HK-2 (cell line): ENCODE measurements around the gene MED12L.

Source experiments
- DNase-seq: peaks from one replicate; pipeline ENCODE4 v3.0.0-alpha.2; 2018; ENCODE audit not compliant: unreplicated experiment

The MED12L gene

DNA sequence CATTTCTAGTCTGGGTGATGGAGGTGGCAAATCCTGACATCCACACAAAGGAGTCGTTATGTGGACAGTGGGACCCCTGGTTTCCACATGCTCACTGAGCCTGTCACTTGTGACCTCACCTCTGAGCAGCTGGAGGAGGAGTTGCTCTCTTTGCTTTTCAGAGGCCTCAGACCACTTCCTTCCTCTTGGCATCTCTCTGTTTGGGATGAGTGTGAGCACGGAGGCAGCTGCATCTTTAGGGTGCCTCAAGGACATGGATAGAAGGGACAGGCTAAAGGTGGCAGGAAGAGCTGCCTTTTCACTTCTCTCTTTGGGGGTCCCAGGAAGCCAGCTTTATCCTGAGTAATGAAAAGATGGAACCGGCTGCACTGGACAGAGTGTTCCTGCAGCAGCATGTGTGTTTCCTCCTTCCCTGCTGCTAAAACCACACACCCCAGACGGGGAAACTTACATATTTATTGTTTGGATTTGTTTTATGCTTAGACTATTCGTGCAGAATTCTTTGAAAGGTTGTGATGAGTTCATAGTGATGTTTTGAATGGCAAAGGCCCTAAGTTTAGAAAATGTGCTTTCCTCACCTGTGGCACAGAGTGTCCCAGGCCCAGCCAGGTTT lies 85.8 kb downstream of the MED12L start:
- no peak for DNase-seq

DNA sequence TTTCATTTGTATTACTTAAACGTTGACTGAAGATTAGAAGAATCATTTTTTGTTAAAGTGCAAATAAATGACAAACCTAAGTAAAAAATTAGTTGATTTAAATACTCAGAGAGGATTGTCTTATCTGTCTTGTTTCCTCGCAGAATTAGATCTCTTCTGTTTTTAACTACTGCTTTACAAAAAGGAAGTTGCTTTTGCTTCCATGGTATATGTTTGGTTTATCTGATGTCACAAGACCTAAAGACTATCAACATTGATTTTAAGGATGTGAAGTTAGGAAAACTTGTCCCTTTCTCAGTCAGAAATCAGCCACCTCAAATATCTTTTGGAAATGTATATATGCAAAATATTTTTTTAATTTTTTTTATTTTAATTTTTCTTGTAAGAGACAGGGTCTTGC lies 88.9 kb downstream of the MED12L start:
- no peak for DNase-seq

- DNase-seq, result no peak
Measured at GRCh38 chr3:151175952-151176351, 90.5 kb downstream of the MED12L start.

DNA sequence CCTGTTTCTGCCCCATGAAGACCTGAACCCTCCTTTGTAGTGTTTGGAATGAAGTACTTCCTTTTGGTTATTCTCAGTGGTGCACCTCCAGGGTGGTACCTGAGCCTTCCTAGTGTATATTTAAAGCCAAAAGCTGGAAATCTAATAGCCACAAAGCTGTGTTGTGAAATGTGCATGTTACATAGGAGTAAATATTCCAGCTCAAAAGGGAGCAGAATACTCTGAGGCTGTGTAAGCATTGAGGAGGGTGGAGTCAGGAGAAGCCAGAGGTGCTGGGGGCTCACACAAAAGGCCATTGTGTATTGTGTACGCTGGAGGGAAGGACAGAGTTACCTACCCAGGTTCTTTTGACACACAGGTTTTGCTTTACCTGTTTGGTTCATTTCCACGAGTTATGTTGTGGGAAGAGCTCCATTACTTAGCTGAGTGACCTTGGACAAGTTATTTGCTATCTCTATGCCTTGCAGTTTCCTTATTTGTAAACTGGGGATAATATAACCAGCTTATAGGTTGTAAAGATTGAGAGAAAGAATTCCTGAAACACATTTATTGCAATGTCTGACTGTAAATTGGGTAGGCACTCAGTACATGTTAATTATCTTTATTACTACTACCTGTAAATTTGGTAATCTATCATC lies 92.9 kb downstream of the MED12L start:
- DNase-seq, result no peak

DNA sequence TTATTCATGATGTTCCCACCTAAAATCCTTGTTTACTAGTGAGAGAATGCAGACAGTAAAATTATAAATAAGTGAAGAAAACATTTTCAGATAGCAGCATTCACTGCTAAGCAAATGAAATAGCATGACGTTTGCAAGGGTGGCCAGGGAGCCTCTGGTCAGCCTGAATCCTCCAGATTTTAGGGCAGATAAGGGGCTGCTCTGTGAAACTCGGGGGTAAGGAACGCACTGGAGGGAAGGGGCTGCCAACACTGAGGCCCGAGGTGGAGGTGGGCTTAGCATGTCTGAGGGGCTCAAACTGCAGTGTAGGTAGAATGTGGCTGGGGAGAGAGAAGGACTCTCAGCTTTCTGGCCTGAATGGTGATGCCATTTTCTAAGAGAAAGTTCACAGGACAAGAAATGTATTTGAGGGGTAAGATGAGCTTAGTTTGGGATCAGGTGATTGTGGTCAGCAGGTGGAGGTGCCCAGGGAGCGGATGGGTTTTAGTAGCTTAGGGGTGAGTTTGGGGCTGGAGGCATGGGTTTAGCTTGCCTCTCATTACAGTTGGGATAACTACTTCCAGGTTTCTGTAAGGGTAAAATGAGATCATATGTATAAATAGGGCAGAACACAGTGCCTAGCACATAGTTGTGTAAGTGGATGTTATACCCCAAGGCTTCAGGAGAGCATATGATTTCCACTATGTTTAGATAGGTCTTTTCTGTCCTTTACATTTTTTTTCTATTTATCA lies 97.0 kb downstream of the MED12L start:
- DNase-seq, result no peak

DNA sequence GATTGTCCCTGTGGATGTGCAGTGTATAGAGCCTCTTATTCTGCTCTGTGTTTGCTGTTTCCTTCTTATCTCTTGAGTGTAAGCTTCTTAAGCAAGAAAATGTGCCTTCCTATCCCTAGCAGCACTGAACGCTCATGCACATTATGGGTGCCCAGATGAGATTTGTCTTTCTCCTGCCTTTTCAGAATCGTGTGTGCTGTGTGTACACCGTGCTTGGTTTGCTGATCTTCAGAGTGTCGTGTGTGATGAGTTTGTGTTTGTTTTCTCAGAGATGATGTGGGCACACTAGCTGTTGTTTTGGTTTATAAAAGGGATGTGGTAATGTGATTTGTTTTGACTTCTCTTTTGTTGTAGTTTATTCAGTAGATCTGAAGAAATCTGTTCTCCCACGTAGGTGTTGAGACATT lies 97.8 kb downstream of the MED12L start:
- DNase-seq, result no peak

DNA sequence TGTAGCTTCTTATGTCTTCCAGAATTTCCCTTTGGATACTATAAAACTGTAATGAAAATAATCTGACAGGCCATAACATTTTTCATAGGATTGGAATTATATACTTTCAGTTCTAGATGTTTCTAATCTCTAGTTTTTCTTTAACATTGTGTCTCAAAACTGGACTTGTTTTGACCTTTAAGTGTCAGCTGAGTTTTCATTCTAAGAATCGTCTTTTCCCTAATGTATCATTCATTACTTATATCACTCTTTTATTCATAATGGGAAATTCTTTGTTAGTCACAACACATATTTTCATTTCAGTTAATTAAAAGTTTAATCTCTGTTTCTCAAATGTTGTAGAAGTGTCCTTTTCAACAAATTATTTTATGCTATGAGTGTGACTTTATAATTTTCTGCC lies 105.6 kb downstream of the MED12L start:
- no peak for DNase-seq

DNA sequence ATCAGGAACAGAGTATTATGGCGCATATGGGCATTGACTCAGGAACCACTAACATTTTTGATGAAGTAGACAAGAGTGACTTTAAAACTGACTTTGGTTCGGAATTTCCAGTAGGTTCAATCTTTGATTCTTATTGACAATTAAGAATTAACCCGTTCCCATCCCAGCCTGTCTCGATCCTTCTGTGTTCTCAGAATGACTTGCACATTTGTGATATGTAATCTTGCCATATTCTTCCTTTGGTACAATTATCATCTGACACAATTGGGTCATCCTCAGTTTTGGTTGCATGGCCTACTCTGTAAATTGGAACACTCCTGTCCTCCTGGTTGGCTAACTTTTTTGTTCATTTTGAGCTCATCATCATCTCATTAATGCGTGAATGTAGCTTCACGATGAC lies 107.1 kb downstream of the MED12L start:
- DNase-seq, result no peak

- no peak for DNase-seq
Measured at GRCh38 chr3:151195826-151196225, 110.4 kb downstream of the MED12L start.

- DNase-seq, result no peak
Measured at GRCh38 chr3:151196434-151196833, 111.0 kb downstream of the MED12L start.

GRCh38 chr3:151197228-151197627 lies 111.8 kb downstream of the MED12L start:
- no peak for DNase-seq

- no peak for DNase-seq
Measured at GRCh38 chr3:151197981-151198767, 112.7 kb downstream of the MED12L start.

DNA sequence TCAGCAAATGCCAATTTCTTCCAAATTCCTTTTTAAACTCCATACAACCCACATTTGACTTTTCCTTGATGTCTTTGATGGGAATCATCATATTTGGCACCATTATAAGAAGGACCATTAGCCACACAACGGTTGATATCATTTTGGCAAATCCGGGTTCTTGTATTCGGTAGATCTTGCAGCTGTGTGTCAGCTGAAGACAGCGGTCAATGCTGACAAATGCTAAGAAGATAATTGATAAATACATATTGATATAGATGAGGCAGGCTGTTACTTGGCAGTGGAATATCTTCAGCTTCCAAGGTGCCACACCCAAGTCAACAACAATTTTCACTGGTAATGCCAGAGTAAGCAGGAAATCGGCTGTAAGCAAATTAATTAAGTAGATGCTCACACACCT lies 113.4 kb downstream of the MED12L start:
- no peak for DNase-seq

GRCh38 chr3:151199554-151200438 lies 114.3 kb downstream of the MED12L start:
- no peak for DNase-seq

DNA sequence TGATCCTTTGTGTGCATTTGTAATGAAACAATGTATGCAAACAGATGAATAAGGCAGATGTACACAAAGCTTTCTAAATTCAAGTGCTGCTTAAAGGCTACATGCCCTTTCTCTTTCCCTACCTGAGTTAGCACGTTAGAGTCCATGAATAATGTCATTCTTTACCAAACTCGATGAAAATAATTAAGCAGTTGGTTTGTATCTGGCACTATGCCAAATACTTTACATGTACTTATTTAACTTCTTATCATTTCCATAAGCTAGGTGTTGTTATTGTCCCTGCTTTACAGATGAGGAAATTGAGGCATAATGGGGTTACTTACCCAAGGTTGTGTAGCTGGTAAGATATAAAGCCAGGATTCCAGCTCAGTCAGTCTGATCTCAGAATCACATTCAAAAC lies 115.1 kb downstream of the MED12L start:
- no peak for DNase-seq

DNA sequence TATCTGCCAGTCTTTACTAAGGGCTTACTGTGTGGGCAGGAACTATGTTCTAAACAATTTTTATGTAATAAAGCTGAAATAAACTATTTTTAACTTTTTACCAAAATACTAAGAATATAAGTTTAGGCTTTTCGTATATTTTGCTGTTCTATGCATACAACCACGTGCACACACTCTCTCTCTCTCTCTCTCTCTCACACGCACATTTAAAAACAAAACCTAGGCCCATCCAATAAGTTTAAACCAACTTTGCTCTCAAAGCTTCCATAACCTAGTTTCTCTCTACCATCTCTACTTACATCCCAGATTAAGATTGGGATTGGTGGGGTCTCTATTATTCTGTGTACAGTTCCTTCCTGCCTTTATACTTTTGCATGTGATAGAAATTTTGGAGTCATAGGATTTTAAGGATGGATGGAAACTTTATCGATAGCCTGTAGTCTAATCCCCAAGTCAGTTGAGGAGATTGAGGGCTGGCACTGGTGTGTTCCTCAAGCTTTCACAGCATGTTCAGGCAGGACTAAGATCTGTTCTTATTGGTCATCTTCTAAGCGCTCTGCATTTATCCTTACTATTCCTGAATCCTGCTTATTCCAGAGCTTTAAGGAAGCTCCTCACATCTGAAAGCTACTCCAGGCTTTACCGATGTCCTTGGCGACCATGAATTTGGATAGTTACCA lies 115.7 kb downstream of the MED12L start:
- DNase-seq, result no peak

GRCh38 chr3:151203051-151203420 lies 117.6 kb downstream of the MED12L start, which contains the start of gene GPR171:
Gene GPR171, minus strand, starts transcription at chr3:151203216. Its CDS starts 3,830 bp downstream, at chr3:151199386.
- DNase-seq, result no peak

DNA sequence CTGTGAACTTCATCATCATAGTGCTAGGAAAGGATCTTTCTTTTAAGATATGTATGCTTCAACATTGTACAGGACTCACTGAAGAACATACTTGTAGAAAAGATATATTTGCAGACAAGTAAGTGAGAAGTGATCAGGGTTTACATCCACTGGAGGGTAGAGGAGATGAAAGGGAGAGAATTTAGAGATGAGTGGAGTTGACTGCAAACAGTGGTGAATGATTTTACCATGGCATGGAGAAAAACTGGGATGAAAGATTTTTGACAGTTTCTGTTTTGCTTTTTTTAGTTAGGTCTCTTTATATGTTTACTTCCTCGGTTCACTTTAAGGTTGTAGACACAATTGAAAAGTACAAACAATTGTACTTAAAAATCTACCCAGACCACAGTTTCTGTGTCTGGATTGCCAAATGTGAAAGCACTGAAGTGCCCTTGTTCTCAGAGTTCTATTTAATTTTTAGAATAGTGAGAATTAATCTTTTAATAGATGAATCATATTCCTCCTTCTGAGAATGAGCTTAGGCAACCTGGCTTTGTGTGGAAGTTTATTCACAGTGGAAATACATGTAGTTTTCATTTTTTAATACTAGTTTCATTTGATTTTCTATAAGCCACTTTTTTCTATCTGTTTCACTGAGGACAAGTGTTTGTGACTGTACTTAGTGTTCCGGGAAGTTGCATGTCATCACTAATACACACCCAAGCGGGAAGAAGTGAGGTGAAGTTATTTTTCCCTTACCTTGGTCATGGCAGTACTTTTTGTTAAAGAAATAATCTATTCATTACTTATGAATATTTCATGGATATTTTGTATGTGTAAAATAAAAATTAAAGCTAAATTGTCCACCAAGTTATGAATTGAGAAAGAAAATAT lies 119.3 kb downstream of the MED12L start:
- DNase-seq, result no peak

DNA sequence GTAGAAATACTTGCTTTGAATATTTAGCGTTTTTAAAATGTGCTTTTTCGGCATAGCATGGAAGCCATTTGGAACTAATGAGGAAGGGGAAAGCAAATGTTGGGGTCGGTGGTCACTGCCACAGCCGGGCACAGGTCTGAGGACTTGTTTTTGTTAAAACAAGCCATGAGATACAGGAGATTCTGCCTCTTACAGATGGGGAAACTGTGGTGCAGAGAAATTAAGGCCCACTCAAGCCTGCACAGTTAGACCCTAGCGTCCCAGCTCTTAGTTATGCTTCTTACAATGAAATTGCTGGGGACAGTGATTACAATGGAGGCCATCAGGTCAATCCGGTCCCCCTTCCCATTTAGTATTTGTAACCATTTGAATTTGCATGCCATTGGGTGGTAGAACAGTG lies 120.0 kb downstream of the MED12L start:
- DNase-seq, result no peak

DNA sequence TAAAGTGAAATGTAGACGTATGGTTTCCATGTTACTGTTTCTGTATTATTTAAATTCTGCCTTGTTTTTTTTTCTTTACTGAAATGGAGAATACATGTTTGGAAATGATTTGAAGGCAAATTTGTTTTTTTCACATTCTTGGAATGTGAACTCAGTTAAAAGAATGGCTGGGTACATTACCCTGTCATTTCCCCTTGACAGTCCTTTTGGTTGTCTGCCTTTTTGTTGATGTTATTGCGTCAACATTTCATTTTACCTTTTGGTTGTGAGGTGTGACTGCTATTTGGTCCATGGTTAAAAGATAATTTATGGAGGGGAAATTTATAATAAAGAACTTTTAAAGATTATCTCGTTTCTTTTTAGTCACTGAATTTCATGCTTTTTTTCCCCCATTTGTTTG lies 120.7 kb downstream of the MED12L start:
- DNase-seq, result no peak
